ENCODE measurements around the gene BMS1.
A peak's percentile ranks its signal among the peaks of the same experiment; 100 is the strongest.
"Not testable (repeated sequence)": the region's sequence is repeated elsewhere in the genome, so short reads cannot be mapped to it uniquely, and the experiment has no call there.

BMS1 gene, protein sequence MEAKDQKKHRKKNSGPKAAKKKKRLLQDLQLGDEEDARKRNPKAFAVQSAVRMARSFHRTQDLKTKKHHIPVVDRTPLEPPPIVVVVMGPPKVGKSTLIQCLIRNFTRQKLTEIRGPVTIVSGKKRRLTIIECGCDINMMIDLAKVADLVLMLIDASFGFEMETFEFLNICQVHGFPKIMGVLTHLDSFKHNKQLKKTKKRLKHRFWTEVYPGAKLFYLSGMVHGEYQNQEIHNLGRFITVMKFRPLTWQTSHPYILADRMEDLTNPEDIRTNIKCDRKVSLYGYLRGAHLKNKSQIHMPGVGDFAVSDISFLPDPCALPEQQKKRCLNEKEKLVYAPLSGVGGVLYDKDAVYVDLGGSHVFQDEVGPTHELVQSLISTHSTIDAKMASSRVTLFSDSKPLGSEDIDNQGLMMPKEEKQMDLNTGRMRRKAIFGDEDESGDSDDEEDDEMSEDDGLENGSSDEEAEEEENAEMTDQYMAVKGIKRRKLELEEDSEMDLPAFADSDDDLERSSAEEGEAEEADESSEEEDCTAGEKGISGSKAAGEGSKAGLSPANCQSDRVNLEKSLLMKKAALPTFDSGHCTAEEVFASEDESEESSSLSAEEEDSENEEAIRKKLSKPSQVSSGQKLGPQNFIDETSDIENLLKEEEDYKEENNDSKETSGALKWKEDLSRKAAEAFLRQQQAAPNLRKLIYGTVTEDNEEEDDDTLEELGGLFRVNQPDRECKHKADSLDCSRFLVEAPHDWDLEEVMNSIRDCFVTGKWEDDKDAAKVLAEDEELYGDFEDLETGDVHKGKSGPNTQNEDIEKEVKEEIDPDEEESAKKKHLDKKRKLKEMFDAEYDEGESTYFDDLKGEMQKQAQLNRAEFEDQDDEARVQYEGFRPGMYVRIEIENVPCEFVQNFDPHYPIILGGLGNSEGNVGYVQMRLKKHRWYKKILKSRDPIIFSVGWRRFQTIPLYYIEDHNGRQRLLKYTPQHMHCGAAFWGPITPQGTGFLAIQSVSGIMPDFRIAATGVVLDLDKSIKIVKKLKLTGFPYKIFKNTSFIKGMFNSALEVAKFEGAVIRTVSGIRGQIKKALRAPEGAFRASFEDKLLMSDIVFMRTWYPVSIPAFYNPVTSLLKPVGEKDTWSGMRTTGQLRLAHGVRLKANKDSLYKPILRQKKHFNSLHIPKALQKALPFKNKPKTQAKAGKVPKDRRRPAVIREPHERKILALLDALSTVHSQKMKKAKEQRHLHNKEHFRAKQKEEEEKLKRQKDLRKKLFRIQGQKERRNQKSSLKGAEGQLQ

DNA sequence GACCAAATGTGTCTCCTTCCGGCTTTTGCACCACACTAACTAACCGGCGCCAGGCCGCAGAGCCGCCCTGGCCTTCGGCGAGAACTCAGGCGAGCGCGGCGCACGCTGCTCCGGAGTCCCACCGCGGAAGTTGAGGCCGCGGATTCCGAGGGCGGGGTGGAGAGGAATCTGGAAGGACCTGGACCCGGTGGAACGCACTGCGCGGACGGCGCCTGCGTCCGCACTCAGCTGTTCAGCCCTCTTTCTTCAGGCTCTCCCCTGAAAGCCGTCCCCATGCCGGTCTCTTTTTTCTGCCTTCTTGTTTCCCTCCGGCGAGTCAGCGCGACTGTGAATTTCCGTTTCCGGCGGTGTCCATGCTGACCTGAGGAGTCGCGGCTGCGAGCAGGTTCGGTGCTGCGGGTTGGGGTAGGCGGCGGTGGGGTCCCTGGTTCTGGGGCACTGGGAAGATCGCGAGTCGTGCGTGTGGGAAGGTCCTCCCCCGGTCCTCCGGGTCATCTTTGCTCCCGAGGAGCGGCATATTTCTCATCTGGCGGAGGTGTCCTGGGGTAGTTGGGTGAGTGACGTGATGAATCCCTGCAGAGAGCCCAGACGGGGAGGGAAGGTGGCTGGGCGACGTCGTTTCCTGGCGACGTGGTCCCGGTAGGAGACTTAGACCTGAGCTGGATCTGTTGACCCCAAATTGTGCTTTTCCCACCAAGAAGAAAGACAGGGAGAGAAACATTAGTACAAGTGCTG lies at the start of gene BMS1:
BMS1 (plus strand) TSS at position 350 of the 735 bp plus-strand sequence. CDS start 1,600 bp downstream, outside the sequence.
- DNase-seq: peak; percentile 90

DNA sequence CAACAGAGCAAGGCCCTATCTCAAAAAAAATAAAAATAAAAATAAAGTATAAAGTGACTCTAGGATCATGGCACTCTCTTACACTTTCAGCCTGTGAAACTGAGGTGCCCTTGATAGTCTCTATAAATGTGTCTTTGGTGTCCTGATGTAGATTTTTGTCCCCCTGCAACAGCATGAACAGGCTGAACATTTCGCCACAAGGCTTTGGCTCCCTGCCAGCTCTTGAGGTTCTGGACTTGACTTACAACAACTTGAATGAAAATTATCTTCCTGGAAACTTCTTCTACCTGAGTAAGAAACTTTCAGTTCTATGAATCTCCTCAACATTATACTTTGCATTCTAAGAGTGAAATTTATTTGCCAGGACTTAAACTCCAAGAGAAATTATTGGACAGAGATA lies 48.1 kb upstream of the BMS1 start:
- no peak for DNase-seq

DNA sequence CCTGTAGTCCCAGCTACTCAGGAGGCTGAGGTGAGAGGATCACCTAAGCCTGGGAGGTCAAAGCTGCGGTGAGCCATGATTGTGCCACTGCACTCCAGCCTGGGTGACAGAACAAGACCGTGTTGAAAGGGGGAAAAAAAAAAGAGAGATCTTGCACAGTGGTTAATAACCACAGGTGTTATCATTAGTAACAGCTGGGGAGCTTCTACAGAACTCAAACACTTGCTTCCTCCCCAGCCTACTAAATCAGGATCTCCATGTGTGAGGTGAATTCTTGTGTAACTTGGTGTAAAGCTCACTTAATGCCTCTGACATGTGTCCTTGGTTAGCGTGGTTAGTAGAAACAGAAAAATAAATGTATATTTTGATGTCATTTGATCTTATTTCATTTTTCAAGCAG lies 43.9 kb upstream of the BMS1 start:
- DNase-seq: no peak

DNA sequence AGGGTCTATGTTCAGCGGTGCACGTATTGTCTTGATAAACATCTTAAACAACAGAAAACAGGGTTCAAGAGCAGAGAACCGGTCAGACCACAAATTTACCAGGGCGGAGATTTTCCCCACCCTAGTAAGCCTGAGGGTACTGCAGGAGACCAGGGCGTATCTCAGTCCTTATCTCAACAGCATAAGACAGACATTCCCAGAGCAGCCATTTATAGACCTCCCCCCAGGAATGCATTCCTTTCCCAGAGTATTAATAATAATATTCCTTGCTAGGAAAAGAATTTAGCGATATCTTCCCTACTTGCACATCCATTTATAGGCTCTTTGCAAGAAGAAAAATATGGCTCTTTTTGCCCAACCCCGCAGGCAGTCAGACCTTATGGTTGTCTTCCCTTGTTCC lies 41.1 kb upstream of the BMS1 start:
- not testable (repeated sequence) for DNase-seq

DNA sequence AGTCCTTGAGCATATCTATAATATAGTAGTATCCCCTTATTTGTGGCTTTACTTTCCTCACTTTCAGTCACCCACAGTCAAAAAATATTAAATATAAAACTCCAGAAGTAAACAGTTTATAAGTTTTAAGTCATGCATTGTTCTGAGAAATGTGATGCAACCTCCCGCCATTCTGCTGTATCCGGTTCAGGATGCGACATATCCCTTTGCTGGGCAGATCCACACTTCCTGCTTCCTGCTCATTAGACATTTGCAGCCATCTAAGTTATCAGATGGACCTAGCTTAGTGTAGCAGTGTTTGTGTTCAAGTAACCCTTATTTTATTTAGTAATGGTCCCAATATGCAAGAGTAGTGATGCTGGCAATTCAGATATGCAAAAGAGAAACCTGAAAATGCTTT lies 38.9 kb upstream of the BMS1 start:
- no peak for DNase-seq

DNA sequence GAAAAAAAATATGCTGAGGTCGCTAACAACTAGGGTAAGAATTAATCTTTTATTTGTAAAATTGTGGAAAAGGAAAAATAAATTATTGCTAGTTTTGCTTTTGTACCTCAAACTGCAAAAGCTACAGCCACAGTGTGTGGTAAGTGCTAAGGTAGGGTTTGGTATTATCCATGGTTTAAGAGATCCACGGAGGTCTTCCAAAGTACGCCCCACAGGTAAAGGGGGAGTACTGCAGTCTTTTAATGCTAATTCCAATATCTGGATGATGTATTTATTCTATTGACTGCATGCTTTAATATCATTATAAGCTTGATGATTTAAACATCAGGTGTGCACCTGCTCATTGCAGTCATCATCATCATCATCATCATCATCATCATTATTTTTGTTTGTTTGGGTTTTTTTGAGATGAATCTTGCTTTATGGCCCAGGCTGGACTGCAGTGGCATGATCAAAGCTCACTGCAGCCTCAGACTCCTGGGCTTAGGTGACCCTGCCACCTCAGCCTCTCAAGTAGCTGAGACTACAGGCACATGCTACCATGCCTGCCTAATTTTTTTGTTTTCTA lies 38.4 kb upstream of the BMS1 start:
- DNase-seq: no peak

DNA sequence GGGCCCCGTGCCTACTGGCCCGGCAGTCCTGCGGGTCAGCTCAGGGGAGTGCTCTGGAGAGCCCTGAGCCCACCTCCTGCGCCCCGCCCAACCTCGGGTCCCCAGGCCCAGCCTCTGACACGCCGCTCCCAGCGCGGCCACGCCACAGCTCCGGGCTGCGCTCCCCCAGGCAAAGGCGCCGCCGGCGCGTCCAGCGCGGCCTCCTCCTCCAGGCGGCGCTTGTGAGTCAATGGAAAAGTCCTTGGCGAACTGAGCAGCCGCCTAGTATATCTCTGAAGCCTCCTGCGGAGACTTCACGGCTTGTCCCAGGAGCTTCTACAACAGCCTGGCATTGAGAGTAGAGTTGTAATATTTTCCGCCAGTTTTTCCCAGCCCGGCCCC lies 29.5 kb upstream of the BMS1 start:
- peak; percentile 62 for DNase-seq

DNA sequence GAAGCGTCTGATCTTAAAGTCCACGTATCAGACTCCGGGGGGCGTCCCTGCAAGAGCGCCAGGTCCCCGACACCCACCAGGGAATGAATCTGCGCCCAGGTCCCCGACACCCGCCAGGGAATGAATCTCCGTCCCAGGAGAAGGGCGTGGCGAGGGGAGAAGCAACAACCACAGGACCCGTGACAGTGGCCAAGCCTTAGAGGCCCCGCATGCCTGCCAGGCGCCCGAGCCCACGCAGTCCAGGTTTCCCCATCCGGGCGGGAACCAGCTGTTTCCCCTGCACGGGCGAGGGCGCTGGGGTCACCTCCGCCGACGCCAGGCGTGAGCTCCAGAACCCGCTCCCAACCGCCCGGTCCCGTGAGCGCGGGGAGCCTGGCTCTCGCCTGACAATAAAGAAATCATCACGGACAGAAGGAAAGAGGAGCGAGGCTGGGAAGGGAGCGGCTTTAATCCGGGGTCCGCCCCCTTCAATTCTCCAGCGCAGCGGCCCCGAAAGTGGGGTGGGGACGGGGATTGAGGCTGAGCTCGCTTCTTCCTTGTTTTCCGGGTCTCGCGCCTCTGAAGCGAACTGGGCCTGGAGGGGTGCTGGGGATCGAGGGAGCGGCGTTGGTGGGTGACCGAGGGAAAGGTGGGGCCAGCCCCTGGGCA lies 29.0 kb upstream of the BMS1 start:
- DNase-seq: no peak

DNA sequence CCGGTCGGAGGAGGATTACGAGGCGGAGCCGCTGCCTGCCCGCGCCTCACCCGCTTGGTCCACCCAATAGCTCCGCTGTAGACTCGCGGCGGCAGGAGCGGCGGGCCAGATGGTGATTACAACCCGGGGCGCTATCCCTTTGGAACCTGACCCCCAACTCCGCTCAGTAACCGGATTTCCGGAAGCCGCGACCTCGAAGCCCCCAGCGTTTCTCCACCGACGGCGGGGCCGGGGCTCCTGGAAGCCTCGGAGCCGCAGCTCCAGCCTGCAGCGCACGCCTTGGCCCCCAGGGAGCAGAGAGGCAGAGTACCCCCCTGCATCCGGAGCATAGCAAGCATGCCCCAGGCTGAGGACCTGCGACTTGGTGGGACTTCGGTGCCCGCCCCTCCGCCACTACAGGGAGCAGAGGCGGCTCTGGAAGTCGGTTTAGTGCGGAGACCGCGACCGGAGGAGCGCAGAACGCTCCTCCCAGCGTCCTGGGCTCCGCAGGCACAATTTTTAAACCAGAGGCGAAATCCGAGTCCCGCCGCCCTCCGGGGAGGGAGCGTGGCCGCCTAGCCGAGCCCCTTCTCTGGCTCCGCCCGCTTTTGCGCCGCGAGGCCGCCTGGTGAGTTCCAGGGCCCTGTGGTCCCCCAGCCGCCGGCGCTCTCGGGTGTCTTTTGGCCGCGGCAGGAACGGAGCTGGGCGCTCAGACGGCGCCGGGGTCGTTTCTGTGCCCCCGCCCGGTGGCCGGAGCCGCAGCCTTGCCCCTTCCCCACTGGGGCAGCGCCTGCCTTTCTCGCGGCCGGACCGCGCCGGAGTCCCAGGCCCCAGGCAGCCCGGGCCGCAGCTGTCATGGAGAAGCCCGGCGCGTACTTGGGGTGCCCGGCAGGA lies 28.2 kb upstream of the BMS1 start:
- DNase-seq: peak; percentile 25

DNA sequence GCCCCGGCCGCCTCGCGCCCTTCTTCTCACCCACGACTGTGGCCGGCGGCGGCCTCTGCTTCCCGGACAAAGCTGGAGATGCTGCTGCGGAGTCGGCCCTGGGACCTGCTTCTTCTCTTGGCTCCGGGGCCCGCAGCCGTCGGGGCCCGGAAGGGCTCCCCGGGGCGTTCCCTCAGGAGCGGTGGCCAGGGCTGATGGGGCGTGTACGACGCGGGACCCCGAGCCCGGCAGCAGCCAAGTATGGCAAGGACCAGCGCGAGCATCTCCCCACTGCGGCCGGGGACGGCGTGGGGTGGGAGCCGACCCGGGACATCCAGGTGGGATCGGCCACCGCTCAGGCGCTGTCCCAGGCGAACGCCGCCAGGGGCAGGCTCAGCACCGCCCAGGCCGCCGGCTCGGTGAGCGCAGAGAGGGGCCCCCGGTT lies 27.6 kb upstream of the BMS1 start:
- no peak for DNase-seq

DNA sequence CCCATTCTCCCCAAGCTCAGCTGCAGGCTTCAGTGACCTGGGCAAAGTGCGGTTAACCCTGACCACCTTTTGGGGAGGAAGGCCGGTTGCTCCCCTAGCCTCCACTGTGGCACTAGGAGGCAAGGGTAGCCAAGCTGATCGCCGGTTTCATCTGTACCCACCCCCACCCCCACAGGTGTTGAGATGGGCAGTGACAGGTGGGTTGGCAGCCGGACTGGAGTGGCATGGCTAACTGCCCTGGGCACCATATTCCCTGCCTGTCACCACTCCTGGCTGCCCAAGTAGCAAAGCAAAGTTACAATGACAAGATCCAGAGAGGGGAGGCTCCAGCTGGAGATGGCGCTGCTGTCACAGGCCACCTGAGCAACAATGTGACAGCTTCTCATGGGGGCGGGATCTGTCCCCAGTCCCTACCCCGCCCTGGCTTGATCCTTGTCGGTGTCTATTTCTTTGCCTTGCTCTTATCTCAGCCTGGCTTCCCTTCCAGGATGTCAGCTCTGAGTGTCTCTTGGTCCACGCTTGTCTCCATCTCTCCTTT lies 27.0 kb upstream of the BMS1 start:
- DNase-seq: no peak

DNA sequence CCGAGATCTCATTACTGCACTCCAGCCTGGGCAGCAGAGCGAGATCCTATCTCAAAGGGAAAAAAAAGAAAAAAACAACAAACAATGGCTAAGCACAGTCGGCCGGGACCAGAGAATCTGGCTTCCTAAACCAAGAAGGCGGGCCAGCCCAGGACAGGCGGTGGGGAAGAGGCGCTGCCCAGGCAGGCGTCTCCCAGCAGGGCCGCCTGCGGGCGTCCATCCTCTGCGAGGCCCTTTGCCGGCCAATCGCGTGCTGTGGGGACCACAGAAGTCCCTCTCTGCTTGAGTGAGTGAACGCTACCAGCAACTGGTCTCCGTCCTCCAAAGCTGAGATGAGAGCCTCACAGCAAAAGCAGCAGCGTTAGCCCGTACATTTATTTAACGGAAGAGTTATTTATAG lies 14.7 kb upstream of the BMS1 start:
- DNase-seq: no peak

DNA sequence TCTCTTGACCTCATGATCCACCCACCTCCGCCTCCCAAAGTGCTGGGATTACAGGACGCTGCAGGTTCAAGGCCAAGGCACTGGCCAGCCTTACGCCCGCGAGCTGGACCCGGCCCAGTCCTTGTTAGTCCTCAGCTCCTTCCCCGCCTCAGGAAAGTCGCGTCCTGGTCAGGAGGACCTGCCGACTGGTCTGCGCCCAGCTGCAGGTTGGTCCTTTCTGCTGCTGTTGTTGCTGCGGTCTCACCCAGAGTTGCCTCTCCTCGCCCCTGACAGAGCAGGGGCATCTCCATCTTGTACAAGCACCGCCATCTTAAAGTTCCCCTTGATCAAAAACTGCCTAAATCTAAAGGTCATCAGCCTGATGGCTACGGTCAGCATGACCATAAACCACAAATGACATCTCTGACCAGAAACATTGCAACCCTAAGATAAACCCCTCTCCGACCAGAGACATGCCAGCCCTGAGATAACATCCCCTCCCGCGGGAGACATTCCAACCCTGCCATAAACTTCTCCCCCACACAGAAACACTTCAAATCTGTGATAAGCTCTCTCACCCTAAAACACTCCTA lies 13.9 kb upstream of the BMS1 start:
- DNase-seq: no peak

DNA sequence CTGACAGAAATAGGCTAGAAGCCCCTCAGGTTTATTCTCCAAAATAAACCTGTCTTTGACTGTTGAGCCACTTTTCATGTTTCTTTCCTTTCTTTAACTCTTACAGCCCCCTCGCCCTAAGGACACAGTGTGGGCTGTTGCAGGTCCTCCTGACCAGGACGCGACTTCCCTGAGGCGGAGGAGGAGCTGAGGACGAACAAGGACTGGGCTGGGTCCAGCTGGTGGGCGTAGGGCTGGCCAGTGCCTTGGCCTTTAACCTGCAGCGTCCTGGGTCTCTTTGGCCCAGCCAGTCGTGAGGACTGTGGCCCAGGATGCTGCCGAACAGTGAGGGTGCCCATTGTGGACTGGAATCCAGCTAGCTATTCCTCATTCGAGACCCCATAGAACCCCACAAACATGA lies 13.4 kb upstream of the BMS1 start:
- no peak for DNase-seq

DNA sequence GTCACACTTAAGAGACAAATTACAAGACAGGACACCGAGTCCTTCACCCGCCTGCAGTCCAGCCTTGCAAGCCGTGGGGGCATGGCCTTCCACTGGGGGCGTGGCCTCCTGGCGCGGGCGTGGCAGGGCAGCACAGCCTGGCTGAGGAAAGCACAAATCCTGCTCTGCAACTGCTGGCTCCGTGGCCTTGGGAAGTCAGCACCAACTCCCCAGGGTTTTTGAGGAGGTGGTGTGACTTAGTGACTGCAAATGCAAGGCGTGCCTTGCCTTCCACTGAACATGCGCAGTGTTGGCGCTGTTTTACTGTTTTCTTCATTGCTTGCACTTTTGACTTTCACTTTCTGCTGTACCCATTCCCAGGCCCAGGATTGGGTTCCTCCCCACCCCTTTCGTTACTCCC lies 12.9 kb upstream of the BMS1 start:
- DNase-seq: no peak

DNA sequence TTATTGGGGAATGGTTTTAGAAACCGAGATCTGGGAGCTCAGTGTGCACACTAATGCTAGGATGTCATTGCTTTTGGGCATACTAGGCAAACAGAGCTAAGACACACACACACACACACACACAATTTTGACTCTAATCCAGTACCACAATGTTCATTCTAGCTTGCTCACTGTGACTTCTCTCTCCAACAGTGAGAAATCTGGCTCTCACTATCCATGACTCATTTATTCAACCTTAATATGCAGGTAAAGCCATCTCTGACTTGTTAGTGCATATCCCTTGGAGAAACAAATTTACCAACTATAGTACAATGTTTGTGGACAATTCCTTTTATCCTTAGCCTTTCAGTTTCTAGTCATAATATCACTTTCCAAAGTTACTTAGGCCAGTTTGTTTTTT lies 5.9 kb upstream of the BMS1 start:
- DNase-seq: no peak

DNA sequence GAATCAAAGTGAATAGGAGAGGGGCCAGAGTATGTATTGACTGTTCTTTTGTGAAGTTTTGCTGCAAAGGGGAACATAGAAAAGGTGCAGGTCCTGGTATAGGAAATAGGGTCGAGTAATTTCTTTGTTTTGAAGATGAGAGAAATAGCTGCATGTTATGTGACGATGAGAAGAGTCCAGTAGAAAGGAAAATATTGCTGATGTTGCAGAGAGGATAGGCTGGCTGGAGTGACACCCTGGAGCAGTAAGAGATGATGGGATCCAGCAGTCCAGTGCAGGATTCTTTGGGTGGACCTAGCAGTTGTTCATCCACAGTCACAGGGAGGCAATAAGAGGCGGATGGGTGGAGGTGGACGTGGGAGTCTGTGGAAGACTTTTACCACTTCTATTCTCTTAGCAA lies 2.1 kb upstream of the BMS1 start:
- DNase-seq: no peak

DNA sequence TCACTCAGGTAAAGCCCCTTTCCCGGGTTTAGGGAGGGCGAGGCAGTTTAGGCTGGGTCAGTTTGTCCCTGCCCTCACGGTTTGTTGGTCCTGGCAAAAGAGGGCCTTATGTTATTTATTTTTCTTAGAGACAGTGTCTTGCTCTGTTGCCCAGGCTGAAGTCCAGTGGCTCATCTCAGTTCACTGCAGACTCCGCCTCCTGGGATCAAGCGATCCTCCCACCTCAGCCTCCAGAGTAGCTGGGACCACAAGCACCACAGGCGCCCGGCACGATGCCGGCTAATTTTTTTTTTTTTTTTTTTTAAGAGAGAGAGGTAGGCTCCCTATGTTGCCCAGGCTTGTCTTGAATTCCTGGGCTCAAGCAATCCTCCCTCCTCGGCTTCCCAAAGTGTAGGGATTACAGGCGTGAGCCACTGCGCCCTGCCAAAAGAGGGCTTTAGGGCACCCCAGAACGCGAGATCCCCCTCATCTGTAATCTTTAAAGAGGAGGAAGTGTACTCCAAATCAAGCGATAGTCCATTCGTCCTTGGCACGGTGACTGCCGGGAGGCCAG lies 626 bp upstream of the BMS1 start:
- DNase-seq: no peak

DNA sequence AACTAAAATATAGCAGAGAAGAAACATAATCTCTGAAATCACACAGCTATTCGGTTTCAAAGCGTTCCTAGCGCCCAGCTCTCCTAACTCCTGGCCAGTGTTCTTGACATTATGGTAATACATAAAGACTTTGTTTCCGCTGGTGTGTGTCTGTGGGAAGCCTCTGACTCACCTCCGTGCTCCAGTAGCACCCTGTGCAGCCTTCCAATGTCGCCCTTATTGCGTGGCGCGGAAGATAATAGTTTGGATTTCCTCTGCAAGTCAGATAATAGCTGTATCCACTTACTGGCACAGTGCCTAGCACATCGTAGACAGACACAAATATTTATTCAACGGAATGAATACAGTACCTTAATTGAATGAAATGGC lies 570 bp downstream of the BMS1 start:
- DNase-seq: peak; percentile 18

DNA sequence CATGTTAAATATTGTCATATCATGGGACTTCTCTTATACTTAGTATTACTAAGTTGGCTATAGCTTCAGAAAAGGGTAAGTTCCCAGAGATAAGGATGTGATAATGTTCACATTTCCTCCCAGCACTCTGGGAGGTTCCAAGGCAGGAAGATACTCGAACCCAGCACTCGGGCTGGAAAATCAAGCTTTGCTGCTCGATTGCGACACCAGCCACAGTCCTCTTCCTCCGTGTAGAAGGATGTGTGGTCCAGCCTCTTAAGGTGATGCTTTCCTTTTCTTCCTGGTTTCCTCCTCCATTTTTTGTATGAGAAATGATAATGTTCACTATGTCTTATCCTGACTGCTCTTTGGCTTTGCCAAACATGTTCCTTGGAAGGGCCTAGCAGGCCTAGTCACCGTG lies 3.2 kb downstream of the BMS1 start:
- no peak for DNase-seq

Data from CD4-positive, alpha-beta T cell treated with Interleukin-12 subunit alpha and Interleukin-12 subunit beta, for 1 hour (primary cell).